Stimulated activated CD8-positive, alpha-beta memory T cell treated with anti-CD3 and anti-CD28 coated beads, Interleukin-2, amount 100 ng/mL, for 1 hour (primary cell): Measurements from ENCODE around the gene CER1.
"Not testable (repeated sequence)": the region's sequence is repeated elsewhere in the genome, so short reads cannot be mapped to it uniquely, and the experiment has no call there.

ENCODE experiments used
- DNase-seq, 2 donors: peaks; one replicate each; pipeline ENCODE4 v3.0.0-alpha.2; 2020; ENCODE audit warnings: low read depth in 2 of 2

Gene CER1

GRCh38 chr9:14715102-14715501 lies 7.4 kb downstream of the CER1 start:
- no peak for DNase-seq

- DNase-seq: no peak
These were observed 9.3 kb downstream of the CER1 start for GRCh38 chr9:14713187-14713767.

DNA sequence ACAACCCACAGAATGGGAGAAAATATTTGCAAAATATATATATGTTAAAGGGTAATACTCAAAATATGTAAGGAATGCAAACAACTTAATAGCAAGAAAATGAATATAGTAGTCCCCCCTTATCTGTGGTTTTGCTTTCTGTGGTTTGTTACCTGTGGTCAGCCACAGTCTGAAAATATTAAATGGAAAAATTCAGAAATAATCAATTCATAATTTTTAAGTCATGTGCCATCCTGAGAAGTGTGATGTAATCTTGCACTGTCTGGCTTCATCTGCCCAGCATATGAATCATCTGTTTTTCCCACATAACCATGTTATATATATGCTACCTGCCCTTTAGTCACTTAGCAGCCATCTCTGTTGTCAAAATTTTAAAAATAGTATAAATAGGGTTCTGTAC lies 11.7 kb downstream of the CER1 start:
- DNase-seq: no peak

- no peak for DNase-seq
These were observed 15.9 kb downstream of the CER1 start for GRCh38 chr9:14706530-14707140.

- DNase-seq: no peak
These were observed 17.5 kb downstream of the CER1 start for GRCh38 chr9:14705079-14705478.

DNA sequence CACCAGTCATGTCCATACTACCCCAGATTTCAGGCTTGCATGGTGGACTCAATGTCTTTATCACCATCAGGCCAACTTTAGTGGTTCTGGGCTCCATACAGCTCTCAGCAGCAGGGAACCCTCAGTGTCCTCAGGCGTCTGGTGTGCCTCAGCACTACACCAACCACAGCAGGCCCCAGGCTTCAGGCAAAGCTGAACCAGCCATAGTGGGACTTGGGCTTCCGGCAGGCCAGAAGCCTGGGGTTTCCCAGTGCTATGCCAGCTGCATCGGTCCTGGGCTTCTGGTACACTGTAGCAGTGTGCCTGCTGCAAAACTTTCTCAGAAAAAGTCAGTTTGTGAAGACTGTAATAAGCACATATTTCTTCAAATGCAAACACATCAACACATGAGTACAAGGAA lies 18.3 kb downstream of the CER1 start:
- DNase-seq: no peak

- no peak for DNase-seq
These were observed 20.3 kb downstream of the CER1 start for GRCh38 chr9:14702200-14702720.

- DNase-seq: peak; percentile 12 to 16
These were observed 29.2 kb downstream of the CER1 start, which contains the start of gene ZDHHC21 for GRCh38 chr9:14693251-14693861. Gene ZDHHC21 (minus strand): TSS chr9:14693432. CDS start chr9:14674340, 19,092 bp downstream.

DNA sequence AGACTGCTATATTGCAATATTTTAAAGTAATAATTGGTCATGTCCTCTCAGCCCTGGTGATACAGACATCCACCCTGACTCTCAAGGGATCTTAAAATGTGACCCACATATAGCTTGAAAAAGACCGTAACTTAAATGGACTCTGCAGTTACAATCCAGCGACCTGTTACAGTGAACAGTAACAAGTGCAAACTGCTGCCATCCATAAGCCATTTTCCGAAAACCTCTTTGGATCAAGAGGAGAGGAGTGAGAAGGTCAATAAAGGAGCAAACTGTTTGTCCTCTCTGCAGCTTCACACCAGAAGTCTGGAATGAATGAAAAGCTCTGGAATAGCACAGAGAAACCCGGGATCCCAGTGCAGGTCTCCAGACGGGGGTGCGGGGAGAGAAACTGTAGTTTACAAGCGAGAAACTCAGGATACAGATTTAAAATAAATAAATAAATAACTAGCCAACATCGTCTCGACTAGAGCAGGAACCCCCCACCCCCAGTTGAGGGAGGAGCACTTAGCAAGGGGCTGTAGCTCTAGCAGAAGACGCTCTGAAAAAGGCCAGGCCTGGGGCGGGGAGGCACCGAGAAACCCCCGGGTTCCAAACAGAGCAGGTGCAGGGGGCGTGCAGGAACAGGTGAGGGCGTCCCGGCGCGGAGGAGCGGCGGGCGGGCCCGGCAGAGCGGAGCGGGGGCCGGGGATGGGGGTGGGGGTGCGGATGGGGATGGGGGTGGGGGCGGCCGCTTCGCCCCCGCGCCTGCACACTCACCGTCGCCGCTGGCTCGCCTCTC lies 29.9 kb downstream of the CER1 start:
- DNase-seq: no peak

GRCh38 chr9:14690948-14691730 lies 31.4 kb downstream of the CER1 start:
- DNase-seq: no peak

GRCh38 chr9:14687042-14687719 lies 35.4 kb downstream of the CER1 start:
- DNase-seq: no peak

DNA sequence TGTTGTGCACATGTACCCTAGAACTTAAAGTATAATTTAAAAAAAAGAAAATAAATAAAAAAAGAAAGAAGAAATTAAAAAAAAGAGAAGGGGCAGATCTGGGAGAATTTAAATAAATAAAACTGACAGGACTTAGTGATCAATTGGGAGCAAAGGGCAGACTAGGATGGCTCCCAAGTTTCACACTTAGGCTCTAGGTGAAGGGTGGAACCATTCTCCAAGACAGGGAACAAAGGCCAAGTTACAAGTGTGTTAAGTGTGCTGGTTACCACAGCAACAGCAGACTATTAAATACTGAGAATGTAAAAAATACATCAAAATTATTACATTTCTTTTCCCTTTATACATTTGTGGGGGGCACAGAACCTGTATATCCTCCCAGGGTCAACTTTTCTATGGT lies 36.4 kb downstream of the CER1 start:
- no peak for DNase-seq

DNA sequence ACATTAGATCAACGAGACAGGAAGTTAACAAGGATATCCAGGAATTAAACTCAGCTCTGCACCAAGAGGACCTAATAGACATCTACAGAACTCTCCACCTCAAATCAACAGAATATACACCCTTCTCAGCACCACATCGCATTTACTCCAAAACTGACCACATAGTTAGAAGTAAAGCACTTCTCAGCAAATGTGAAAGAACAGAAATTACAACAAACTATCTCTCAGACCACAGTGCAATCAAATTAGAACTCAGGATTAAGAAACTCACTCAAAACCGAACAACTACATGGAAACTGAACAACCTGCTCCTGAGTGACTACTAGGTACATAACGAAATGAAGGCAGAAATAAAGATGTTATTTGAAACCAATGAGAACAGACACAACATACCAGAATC lies 39.9 kb downstream of the CER1 start:
- DNase-seq: not testable (repeated sequence)

GRCh38 chr9:14678776-14679175 lies 43.8 kb downstream of the CER1 start:
- no peak for DNase-seq

DNA sequence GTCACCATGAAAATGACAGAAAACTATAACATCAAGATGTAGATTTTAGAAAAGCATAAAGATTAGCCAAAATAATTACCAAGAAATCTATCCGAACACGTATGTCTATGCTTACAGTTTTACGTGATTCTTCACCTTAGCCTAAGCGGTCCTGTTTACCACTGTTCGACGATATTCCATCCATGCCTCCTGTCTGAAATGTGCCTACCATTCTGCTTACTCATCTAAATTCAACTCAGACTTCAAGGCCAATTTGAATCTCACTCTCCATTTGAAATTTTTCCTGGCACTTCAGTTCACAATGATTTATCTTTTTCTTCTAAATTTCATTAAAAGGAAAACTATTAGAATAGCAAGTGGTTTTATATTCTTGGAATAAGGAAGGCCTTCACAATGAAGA lies 44.7 kb downstream of the CER1 start:
- DNase-seq: no peak

DNA sequence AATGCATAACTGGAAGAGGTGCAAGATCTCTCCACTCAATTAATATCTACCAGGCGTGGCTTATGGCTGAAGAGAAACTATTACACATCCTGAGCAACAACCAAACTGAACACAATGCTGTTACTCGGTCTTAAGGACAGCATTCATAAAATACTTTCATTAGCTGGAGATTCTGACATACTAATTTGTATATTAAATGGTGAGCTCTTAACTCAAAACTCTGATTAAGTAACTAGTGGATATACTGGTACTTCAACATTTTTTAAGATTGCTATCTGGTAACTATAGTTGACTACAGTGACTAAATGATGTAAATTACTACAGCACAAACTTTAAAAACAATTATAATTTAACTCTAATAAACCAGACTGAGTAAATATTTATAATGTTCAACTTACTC lies 45.1 kb downstream of the CER1 start:
- DNase-seq: no peak

GRCh38 chr9:14674630-14675029 lies 47.9 kb downstream of the CER1 start:
- DNase-seq: no peak

DNA sequence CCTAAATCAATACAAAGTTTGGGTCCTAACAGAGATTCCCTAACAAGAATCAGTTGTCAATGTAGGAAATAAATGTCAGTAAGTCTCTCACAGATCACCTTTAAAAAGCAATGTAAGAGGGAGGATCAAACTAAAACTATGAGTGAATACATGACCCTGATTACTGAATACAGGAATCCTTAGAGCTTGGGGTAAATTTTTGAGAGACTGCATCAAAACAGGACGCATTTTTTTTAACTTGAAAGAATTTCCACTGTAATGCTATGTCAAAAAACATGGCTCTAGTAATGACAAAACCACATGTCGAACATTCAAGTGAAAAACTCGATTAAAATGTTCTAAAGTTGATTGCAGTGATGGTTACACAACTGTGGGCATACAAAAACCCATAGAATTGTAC lies 51.2 kb downstream of the CER1 start:
- no peak for DNase-seq

- no peak for DNase-seq
These were observed 51.8 kb downstream of the CER1 start for GRCh38 chr9:14670718-14671117.
